PC-3 (cell line): Measurements from ENCODE around the gene LTBP4. TPM values are rescaled to one million over a fixed set of nuclear protein-coding genes. Genes with fewer than 3 reads are reported as not detected.

Experiments
- ATAC-seq: fragments of 200-7000 bp; cut with Tn5 transposase; 2 replicates; pipeline ENCODE4 v1.9.1; 2020; ENCODE audit warnings: mild to moderate bottlenecking, moderate library complexity
- BruUV-seq: library from RNA; stranded (reverse); fragments of 400-500 nt; replicated peaks from 2 replicates; lab custom pipeline; 2021; lab: Mats Ljungman, UMichigan
- CTCF ChIA-PET: fragments of 300-600 bp; sonication (Branson Sonifier 250); formaldehyde crosslinking; loops from one replicate; lab custom pipeline; 2022; ENCODE audit warnings: antibody characterized with exemption; lab: Charles Lee
- POLR2A ChIA-PET: fragments of 300-600 bp; sonication (Branson Sonifier 250); formaldehyde crosslinking; loops from one replicate; lab custom pipeline; 2022; ENCODE audit warnings: antibody characterized with exemption; ENCODE audit not compliant: unreplicated experiment; lab: Charles Lee
- DNase-seq: peaks from one replicate; pipeline ENCODE4 v3.0.0-alpha.2; 2015
- H2AFZ ChIP-seq: fragments of 300-600 bp; sonication (generic); 2 replicates; pipeline ENCODE4 v1.6.0; 2016; ENCODE audit warnings: antibody characterized with exemption, low read length
- H3F3A ChIP-seq: fragments of 300-600 bp; sonication (generic); one replicate; pipeline ENCODE4 v1.6.0; 2017; ENCODE audit warnings: antibody characterized with exemption, low read length, control low read depth, mild to moderate bottlenecking; ENCODE audit not compliant: unreplicated experiment
- H3K27ac ChIP-seq: fragments of 300-600 bp; sonication (generic); 2 replicates; pipeline ENCODE4 v1.5.1; 2016; ENCODE audit warnings: mild to moderate bottlenecking, low read length
- H3K27me3 ChIP-seq: fragments of 300-600 bp; sonication (generic); 2 replicates; pipeline ENCODE4 v1.6.1; 2016; ENCODE audit warnings: low read length, mixed read lengths
- H3K36me3 ChIP-seq: fragments of 300-600 bp; sonication (generic); 2 replicates; pipeline ENCODE4 v1.6.1; 2016; ENCODE audit warnings: low read depth, mixed run types, low read length, mixed read lengths
- H3K4me1 ChIP-seq: fragments of 300-600 bp; sonication (generic); 2 replicates; pipeline ENCODE4 v1.5.1; 2016; ENCODE audit warnings: low read length; ENCODE audit not compliant: insufficient read depth
- H3K4me2 ChIP-seq: fragments of 300-600 bp; sonication (generic); 2 replicates; pipeline ENCODE4 v1.6.0; 2016; ENCODE audit warnings: low read length
- H3K4me3 ChIP-seq: fragments of 300-600 bp; sonication (generic); 2 replicates; pipeline ENCODE4 v1.5.1; 2016; ENCODE audit warnings: mild to moderate bottlenecking, low read length, mixed read lengths
- H3K79me2 ChIP-seq: fragments of 300-600 bp; sonication (generic); 2 replicates; pipeline ENCODE4 v1.6.1; 2017; ENCODE audit warnings: low read length, mixed read lengths
- H3K9ac ChIP-seq: fragments of 300-600 bp; sonication (generic); 2 replicates; pipeline ENCODE4 v1.6.0; 2016; ENCODE audit warnings: mild to moderate bottlenecking, low read length
- H3K9me2 ChIP-seq: fragments of 300-600 bp; sonication (generic); replicated peaks from 2 replicates; pipeline ENCODE4 v1.6.1; 2016; ENCODE audit warnings: mixed run types, low read length, mixed read lengths
- H3K9me3 ChIP-seq: fragments of 300-600 bp; sonication (generic); 2 replicates; pipeline ENCODE4 v1.6.1; 2016; ENCODE audit warnings: low read length, mixed read lengths
- H4K20me1 ChIP-seq: fragments of 300-600 bp; sonication (generic); 2 replicates; pipeline ENCODE4 v1.6.1; 2016; ENCODE audit warnings: low read length, mixed read lengths
- EZH2 ChIP-seq: fragments of 300-600 bp; sonication (generic); IDR thresholded peaks from one replicate; pipeline ENCODE4 v1.6.1; 2017; ENCODE audit warnings: antibody characterized with exemption, mild to moderate bottlenecking, low read length; ENCODE audit not compliant: unreplicated experiment
- EZH2phosphoT487 ChIP-seq: fragments of 300-600 bp; sonication (generic); IDR thresholded peaks from 2 replicates; pipeline ENCODE4 v1.6.1; 2018; ENCODE audit warnings: mild to moderate bottlenecking, antibody characterized with exemption, low read length, borderline replicate concordance
- intact Hi-C: fragments of 100-400 bp; cut with micrococcal nuclease; formaldehyde crosslinking; loops from 2 replicates; pipeline ENCODE4 v1.9.0; 2023
- total RNA-seq: library from RNA; depleted of rRNA; stranded (reverse); fragments of >200 nt; gene quantifications from 2 replicates; pipeline ENCODE4 v1.2.3, GENCODE V29; 2014
- TF ChIP-seq, protein P1 (sequence below): fragments of 300-600 bp; sonication (generic); conservative IDR thresholded peaks from 2 replicates; pipeline ENCODE4 v1.5.1; 2017; ENCODE audit warnings: antibody characterized with exemption, low read depth, mild to moderate bottlenecking, low read length

Gene LTBP4
- total RNA-seq, 1 experiment from 2014 or later, result 8.9 TPM

DNA sequence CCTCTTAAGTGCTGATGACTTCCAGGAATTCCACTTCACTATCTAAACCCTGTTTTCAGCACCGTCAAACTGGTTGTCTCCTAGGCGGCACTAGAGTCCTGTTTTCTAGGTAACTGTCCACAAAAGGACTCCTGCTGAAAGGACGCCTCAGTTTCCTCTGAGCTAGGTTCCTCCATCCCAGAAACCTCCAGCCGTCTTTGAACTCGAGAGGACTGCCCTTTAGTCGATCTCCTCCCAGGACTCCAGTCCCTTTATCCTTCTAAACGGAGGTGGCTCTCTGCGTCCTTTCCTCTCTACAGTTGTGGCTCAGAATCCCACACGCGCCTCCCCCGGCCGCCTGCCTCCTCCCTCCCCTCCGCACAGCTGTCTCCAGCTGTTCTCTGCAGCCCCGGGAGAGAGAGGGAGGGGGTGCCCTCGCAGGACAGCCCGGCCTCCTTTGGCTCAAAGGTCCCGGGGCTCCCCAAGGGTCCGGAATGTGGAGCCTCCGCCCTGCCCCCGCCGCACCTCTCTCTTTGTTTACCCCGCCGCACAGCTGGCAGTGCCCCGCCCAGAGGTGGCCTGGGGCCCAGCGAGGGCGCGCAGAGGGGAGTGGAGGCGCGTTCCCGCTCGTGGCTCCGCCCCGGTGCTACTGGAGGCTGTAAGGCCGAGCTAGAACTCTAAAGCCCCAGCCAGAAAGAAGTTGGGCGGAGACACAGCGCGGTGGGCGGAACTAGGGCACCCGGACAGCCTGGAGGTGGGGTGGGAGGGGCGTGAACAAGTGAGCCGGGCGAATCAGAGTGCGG lies 2.4 kb downstream of the LTBP4 start:
- intact Hi-C loops, result no loop called here
- Histone ChIP-seq H3K9me3 (no peaks in the 10 kb centered on the region), H2AFZ (0 out of 2 replicates have a peak overlapping the region, but pooled peaks have one; percentile 61), H3K4me2 (peak overlapping the region; percentile 97), H3K27ac (no peak overlapping the region), H3K79me2 (no peaks in the 10 kb centered on the region), H3K36me3 (peaks cover under 1% of the 10 kb centered on the region; the same call in 1 of the 2 replicates), H3K4me3 (peak overlapping the region; percentile 68), H3K9me2 (no peaks in the 10 kb centered on the region), H4K20me1 (no peaks in the 10 kb centered on the region), H3K4me1 (peaks cover 36% of the 10 kb centered on the region), H3F3A (no peaks in the 10 kb centered on the region), H3K9ac (no peak overlapping the region), H3K27me3 (no peaks in the 10 kb centered on the region)
- BruUV-seq, result TSS peak; percentile 42
- DNase-seq (peak; percentile 97), ATAC-seq (peak; percentile 66)
- TF ChIP-seq EZH2phosphoT487, result no peak
- no peak for TF ChIP-seq EZH2
- TF ChIP-seq, protein P1, sequence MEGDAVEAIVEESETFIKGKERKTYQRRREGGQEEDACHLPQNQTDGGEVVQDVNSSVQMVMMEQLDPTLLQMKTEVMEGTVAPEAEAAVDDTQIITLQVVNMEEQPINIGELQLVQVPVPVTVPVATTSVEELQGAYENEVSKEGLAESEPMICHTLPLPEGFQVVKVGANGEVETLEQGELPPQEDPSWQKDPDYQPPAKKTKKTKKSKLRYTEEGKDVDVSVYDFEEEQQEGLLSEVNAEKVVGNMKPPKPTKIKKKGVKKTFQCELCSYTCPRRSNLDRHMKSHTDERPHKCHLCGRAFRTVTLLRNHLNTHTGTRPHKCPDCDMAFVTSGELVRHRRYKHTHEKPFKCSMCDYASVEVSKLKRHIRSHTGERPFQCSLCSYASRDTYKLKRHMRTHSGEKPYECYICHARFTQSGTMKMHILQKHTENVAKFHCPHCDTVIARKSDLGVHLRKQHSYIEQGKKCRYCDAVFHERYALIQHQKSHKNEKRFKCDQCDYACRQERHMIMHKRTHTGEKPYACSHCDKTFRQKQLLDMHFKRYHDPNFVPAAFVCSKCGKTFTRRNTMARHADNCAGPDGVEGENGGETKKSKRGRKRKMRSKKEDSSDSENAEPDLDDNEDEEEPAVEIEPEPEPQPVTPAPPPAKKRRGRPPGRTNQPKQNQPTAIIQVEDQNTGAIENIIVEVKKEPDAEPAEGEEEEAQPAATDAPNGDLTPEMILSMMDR, result no peak
- ChIA-PET POLR2A (interaction anchor here (0.6 kb wide), 1 partner anchor 137 kb away, joined by 4 read pairs; no protein-coding TSS in a partner anchor), CTCF (interaction anchor here (1.4 to 2.3 kb wide), 3 partner anchors 31 to 139 kb away, joined by 8 to 16 read pairs (median 14); partner anchors contain the start of gene BLVRB)

DNA sequence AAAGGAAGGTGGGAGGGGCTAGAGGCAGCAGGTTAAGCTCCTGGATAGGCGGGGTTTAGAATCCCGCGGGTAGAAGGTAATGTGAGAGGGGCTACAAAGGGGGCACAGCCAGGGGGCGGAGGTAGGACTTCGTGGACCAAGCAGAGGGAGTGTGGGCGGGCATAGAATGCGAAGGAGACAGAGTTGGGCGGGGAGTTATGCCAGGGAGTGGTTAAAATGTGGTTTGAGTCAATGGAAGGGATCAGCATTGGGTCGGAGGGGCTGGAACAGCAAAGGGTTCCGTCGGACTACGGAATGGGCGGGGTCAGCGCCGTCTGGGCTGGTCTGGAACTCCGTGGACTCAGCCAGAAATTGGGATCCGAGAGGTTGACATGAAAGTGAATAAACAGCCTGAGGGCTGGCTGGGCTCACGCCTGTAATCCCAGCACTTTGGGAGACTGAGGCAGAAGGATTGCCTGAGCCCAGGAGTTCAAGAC lies 3.0 kb downstream of the LTBP4 start:
- H3K79me2 ChIP-seq, result no peaks in the 10 kb centered on the region
- H3K9me3 ChIP-seq, result no peaks in the 10 kb centered on the region
- 0 out of 2 replicates have a peak overlapping the region, but pooled peaks have one; percentile 61 for H2AFZ ChIP-seq
- no peaks in the 10 kb centered on the region for H3F3A ChIP-seq
- no peak overlapping the region for H3K9ac ChIP-seq
- CTCF ChIA-PET, result interaction anchor here (1.4 to 2.3 kb wide), 3 partner anchors 30 to 140 kb away, joined by 8 to 16 read pairs (median 14); partner anchors contain the start of gene BLVRB
- H3K27ac ChIP-seq, result no peak overlapping the region
- no peaks in the 10 kb centered on the region for H3K36me3 ChIP-seq
- no TSS peak for BruUV-seq
- POLR2A ChIA-PET, result interaction anchor here (0.6 kb wide), 1 partner anchor 138 kb away, joined by 4 read pairs; no protein-coding TSS in a partner anchor
- no peaks in the 10 kb centered on the region for H3K9me2 ChIP-seq
- no peaks in the 10 kb centered on the region for H3K27me3 ChIP-seq
- intact Hi-C loops, result no loop called here
- DNase-seq (no peak), ATAC-seq (no peak)
- H3K4me2 ChIP-seq, result peak overlapping the region; percentile 97
- peak overlapping the region; percentile 68; the same call in 1 of the 2 replicates for H3K4me3 ChIP-seq
- no peaks in the 10 kb centered on the region for H4K20me1 ChIP-seq
- peaks cover 32% of the 10 kb centered on the region for H3K4me1 ChIP-seq
- TF ChIP-seq EZH2 (no peak), EZH2phosphoT487 (no peak)
- TF ChIP-seq, protein P1, result no peak
